H1 (cell line): ENCODE results near the gene RFX6. TPM values are rescaled to one million over a fixed set of nuclear protein-coding genes. Genes with fewer than 3 reads are reported as not detected.

Source experiments
- CTCF ChIA-PET: fragments of 300-600 bp; sonication (Branson Sonifier 250); formaldehyde crosslinking; loops from one replicate; lab custom pipeline; 2021; ENCODE audit not compliant: partially characterized antibody; lab: Charles Lee
- POLR2A ChIA-PET: fragments of 300-600 bp; sonication (Branson Sonifier 250); formaldehyde crosslinking; loops from one replicate; lab custom pipeline; 2021; ENCODE audit warnings: inconsistent platforms; ENCODE audit not compliant: partially characterized antibody; lab: Charles Lee
- DNase-seq, 2 experiments: peaks; one replicate each; pipeline versions ENCODE4 v3.0.0 to v3.0.0-alpha.2; 2010 to 2022; ENCODE audit warnings: low spot score in 2 of 2, low read depth in 1 of 2, mixed read lengths in 1 of 2
- FAIRE-seq: peaks from 2 replicates; lab custom pipeline; 2011; peaks lifted over from hg19 to GRCh38; lab: Jason Lieb, UNC
- H2AFZ ChIP-seq: 2 replicates; pipeline ENCODE4 v1.8.1; 2012; ENCODE audit warnings: low read length, inconsistent platforms
- H2AK5ac ChIP-seq: 2 replicates; pipeline ENCODE4 v1.6.1; 2013; ENCODE audit warnings: low read depth, low read length
- H2BK120ac ChIP-seq: replicated peaks from 2 replicates; pipeline ENCODE3; 2013; ENCODE audit warnings: low read depth, low read length, inconsistent platforms
- H2BK12ac ChIP-seq: 2 replicates; pipeline ENCODE4 v1.6.1; 2013; ENCODE audit warnings: low read depth, low read length
- H2BK15ac ChIP-seq: 2 replicates; pipeline ENCODE4 v1.6.1; 2013; ENCODE audit warnings: low read length
- H2BK20ac ChIP-seq: 2 replicates; pipeline ENCODE4 v1.6.1; 2013; ENCODE audit warnings: low read length
- H2BK5ac ChIP-seq: 2 replicates; pipeline ENCODE4 v1.6.1; 2013; ENCODE audit warnings: low read depth, low read length
- H3K14ac ChIP-seq: 2 replicates; pipeline ENCODE4 v1.6.1; 2013; ENCODE audit warnings: inconsistent platforms; ENCODE audit not compliant: insufficient read length
- H3K18ac ChIP-seq: 2 replicates; pipeline ENCODE4 v1.6.1; 2013; ENCODE audit warnings: low read length; ENCODE audit errors: extremely low read depth
- H3K23ac ChIP-seq: 2 replicates; pipeline ENCODE4 v1.6.1; 2013; ENCODE audit warnings: inconsistent platforms; ENCODE audit not compliant: insufficient read length
- H3K23me2 ChIP-seq: 2 replicates; pipeline ENCODE4 v1.6.1; 2013; ENCODE audit warnings: low read depth, low read length
- H3K27ac ChIP-seq: 2 replicates; pipeline ENCODE4 v1.6.1; 2011; ENCODE audit warnings: low read depth, low read length, inconsistent platforms
- H3K27me3 ChIP-seq, 4 experiments: replicated peaks in 1 of 4; 1 replicate in 1 of 4; 2 replicates in 3 of 4; pipeline versions ENCODE4 v1.6.1 to v1.8.1; 2011 to 2013; ENCODE audit warnings: low read length in 3 of 4, mild to moderate bottlenecking in 3 of 4, inconsistent platforms in 2 of 4, mixed read lengths in 2 of 4, moderate library complexity in 1 of 4; ENCODE audit not compliant: control insufficient read depth in 3 of 4, insufficient read depth in 3 of 4; ENCODE audit errors: extremely low read depth in 1 of 4
- H3K36me3 ChIP-seq, 4 experiments: 2 replicates each; pipeline versions ENCODE4 v1.6.1 to v1.8.1; 2011 to 2013; ENCODE audit warnings: mild to moderate bottlenecking in 4 of 4, low read length in 3 of 4, moderate library complexity in 2 of 4, control low read depth in 1 of 4, inconsistent platforms in 1 of 4; ENCODE audit not compliant: insufficient read depth in 4 of 4, control insufficient read depth in 2 of 4
- H3K4ac ChIP-seq: replicated peaks from 2 replicates; pipeline ENCODE3; 2013; ENCODE audit warnings: low read length, low read depth, mixed read lengths, inconsistent platforms; ENCODE audit not compliant: insufficient read length
- H3K4me1 ChIP-seq, 4 experiments: replicated peaks in 1 of 4; 1 replicate in 1 of 4; 2 replicates in 3 of 4; pipeline versions ENCODE4 v1.6.1 to v1.8.1; 2011 to 2013; ENCODE audit warnings: low read length in 3 of 4, inconsistent platforms in 2 of 4, mixed read lengths in 1 of 4; ENCODE audit not compliant: insufficient read depth in 4 of 4, control insufficient read depth in 3 of 4
- H3K4me2 ChIP-seq, 2 experiments: 2 replicates each; pipeline versions ENCODE4 v1.6.1 to v1.8.1; 2011 to 2013; ENCODE audit warnings: low read depth in 2 of 2, low read length in 2 of 2, control low read depth in 1 of 2, inconsistent platforms in 1 of 2, mild to moderate bottlenecking in 1 of 2; ENCODE audit not compliant: insufficient read depth in 1 of 2
- H3K4me3 ChIP-seq, 4 experiments: fragments of 200-600, 300-600 bp in 1 of 4; sonication (generic), shearing (Covaris generic), sonication (Bioruptor Twin) in 1 of 4; 2 replicates each; pipeline versions ENCODE4 v1.5.1 to v1.8.1; 2011 to 2016; ENCODE audit warnings: low read length in 4 of 4, low read depth in 3 of 4, control low read depth in 2 of 4, inconsistent platforms in 2 of 4, mild to moderate bottlenecking in 2 of 4, mixed read lengths in 1 of 4, moderate library complexity in 1 of 4; ENCODE audit not compliant: insufficient read depth in 2 of 4; ENCODE audit errors: extremely low read depth in 1 of 4
- H3K56ac ChIP-seq: replicated peaks from 2 replicates; pipeline ENCODE3; 2013; ENCODE audit warnings: low read depth, mild to moderate bottlenecking, mixed read lengths, low read length, inconsistent platforms; ENCODE audit not compliant: insufficient read length
- H3K79me1 ChIP-seq: 2 replicates; pipeline ENCODE4 v1.6.1; 2013; ENCODE audit warnings: low read depth, low read length, control low read depth
- H3K79me2 ChIP-seq, 2 experiments: 2 replicates each; pipeline versions ENCODE4 v1.6.1 to v1.8.1; 2012 to 2013; ENCODE audit warnings: low read length in 2 of 2, mild to moderate bottlenecking in 2 of 2, inconsistent platforms in 1 of 2; ENCODE audit not compliant: insufficient read depth in 2 of 2, control insufficient read depth in 1 of 2
- H3K9ac ChIP-seq, 4 experiments: replicated peaks in 1 of 4; 1 replicate in 1 of 4; 2 replicates in 3 of 4; pipeline versions ENCODE4 v1.6.1 to v1.8.1; 2011 to 2013; ENCODE audit warnings: low read depth in 3 of 4, low read length in 3 of 4, control low read depth in 2 of 4, mild to moderate bottlenecking in 2 of 4, moderate library complexity in 2 of 4, inconsistent platforms in 1 of 4; ENCODE audit errors: extremely low read depth in 1 of 4
- H3K9me3 ChIP-seq, 2 experiments: 2 replicates each; pipeline versions ENCODE4 v1.6.1 to v1.8.1; 2012 to 2013; ENCODE audit warnings: mild to moderate bottlenecking in 2 of 2, moderate library complexity in 2 of 2, control low read depth in 1 of 2, inconsistent platforms in 1 of 2, low read depth in 1 of 2, low read length in 1 of 2, mixed read lengths in 1 of 2; ENCODE audit not compliant: insufficient read depth in 2 of 2
- H4K20me1 ChIP-seq, 2 experiments: replicated peaks in 1 of 2; 2 replicates each; pipeline versions ENCODE3 to v1.8.1; 2011 to 2013; ENCODE audit warnings: inconsistent platforms in 2 of 2, low read length in 2 of 2, mild to moderate bottlenecking in 1 of 2; ENCODE audit not compliant: insufficient read depth in 2 of 2, control insufficient read depth in 1 of 2
- H4K5ac ChIP-seq: 2 replicates; pipeline ENCODE4 v1.6.1; 2013; ENCODE audit warnings: low read length, low read depth, mixed read lengths, inconsistent platforms; ENCODE audit not compliant: insufficient read length
- H4K8ac ChIP-seq: 2 replicates; pipeline ENCODE4 v1.8.0; 2013; ENCODE audit warnings: mild to moderate bottlenecking, moderate library complexity, low read length, inconsistent platforms; ENCODE audit not compliant: insufficient read depth; ENCODE audit errors: extremely low read depth
- H4K91ac ChIP-seq: replicated peaks from 2 replicates; pipeline ENCODE3; 2013; ENCODE audit warnings: low read length, mixed read lengths, inconsistent platforms; ENCODE audit not compliant: insufficient read length
- HDAC2 ChIP-seq, 2 experiments: fragments of 300-600 bp in 1 of 2; sonication (generic) in 1 of 2; IDR thresholded peaks; 2 replicates each; pipeline ENCODE4 v1.6.1; 2011 to 2012; ENCODE audit warnings: low read depth in 2 of 2, low read length in 2 of 2, mild to moderate bottlenecking in 2 of 2, moderate library complexity in 2 of 2, borderline replicate concordance in 1 of 2, inconsistent platforms in 1 of 2
- KDM1A ChIP-seq: fragments of 200-600, 300-600 bp; sonication (generic); IDR thresholded peaks from 2 replicates; pipeline ENCODE4 v1.7.1; 2016; ENCODE audit warnings: mild to moderate bottlenecking, low read length, borderline replicate concordance
- RFX5 ChIP-seq: IDR thresholded peaks from 2 replicates; pipeline ENCODE4 v1.6.1; 2011; ENCODE audit warnings: low read depth, low read length, improper control_type of control experiment, borderline replicate concordance
- polyA plus RNA-seq, 7 experiments: library from polyadenylated mRNA; depleted of rRNA in 3 of 7; stranded (reverse) in 5 of 7; unstranded in 2 of 7; fragments of >200 nt in 5 of 7; fragments of 200-250 nt in 2 of 7; gene quantifications; 1 replicate in 5 of 7; 2 replicates in 1 of 7; 4 replicates in 1 of 7; pipeline versions ENCODE4 v1.2.1 to v1.2.3, GENCODE V29; 2011 to 2013; ENCODE audit warnings: missing spikeins in 2 of 7, mixed read lengths in 2 of 7
- total RNA-seq: library from RNA; stranded (reverse); fragmentation: NEBNext Ultra II Directional; extraction: Animal tissue kit (Norgen Biotek cat#: 25700); gene quantifications from 2 replicates; pipeline ENCODE4 v1.2.1, GENCODE V29; 2021

Gene RFX6
- total and polyA plus RNA-seq, 2 of the 8 experiments (the other 6 are each of a cell fraction or from before 2014, with no cell fraction given): not detected

- H2BK120ac ChIP-seq: no peak overlapping the region
- H2BK20ac ChIP-seq: no peak overlapping the region
- no peak overlapping the region for H3K27ac ChIP-seq
- no peak overlapping the region for H4K5ac ChIP-seq
- no peak overlapping the region for H3K56ac ChIP-seq
- H3K79me2 ChIP-seq: no peaks in the 10 kb centered on the region
- no peak overlapping the region for H3K4ac ChIP-seq
- H3K27me3 ChIP-seq: no peaks in the 10 kb centered on the region
- no peak overlapping the region for H2BK12ac ChIP-seq
- no peak overlapping the region for H3K23ac ChIP-seq
- H3K79me1 ChIP-seq: no peaks in the 10 kb centered on the region
- POLR2A ChIA-PET: no interaction called here
- no peak overlapping the region for H3K14ac ChIP-seq
- H4K8ac ChIP-seq: no peak overlapping the region
- H3K23me2 ChIP-seq: no peaks in the 10 kb centered on the region
- TF ChIP-seq HDAC2 (IDR thresholded peaks at IDR 0.05; ENCODE audit: borderline replicate concordance in 1 of 2, low read depth in 2 of 2, low read length in 2 of 2) (peak in 1 of 2 experiments; percentile 91; a peak in 1 of 4 replicates), KDM1A (peak; percentile 93), RFX5 (no peak)
- TF ChIP-seq, all 59 proteins: peak for 2
- Histone ChIP-seq H2BK15ac (no peak overlapping the region), H2AK5ac (no peak overlapping the region), H3K9ac (no peak overlapping the region), H2BK5ac (no peak overlapping the region), H3K36me3 (no peaks in the 10 kb centered on the region), H3K4me2 (no peak overlapping the region), H3K4me3 (no peak overlapping the region), H4K20me1 (no peaks in the 10 kb centered on the region), H2AFZ (no peak overlapping the region), H3K4me1 (no peaks in the 10 kb centered on the region), H3K9me3 (peaks cover 6 to 16% of the 10 kb centered on the region in 2 experiments; a peak in 3 of 4 replicates), H4K91ac (no peak overlapping the region), H3K18ac (no peak overlapping the region)
- DNase-seq: no peak
- no peak for FAIRE-seq
- CTCF ChIA-PET: interaction anchor here (0.5 to 1.6 kb wide), 3 partner anchors 11 to 110 kb away, joined by 3 to 5 read pairs (median 5); no protein-coding TSS in a partner anchor
Measured at GRCh38 chr6:116859264-116859663, 17.8 kb upstream of the RFX6 start.
